Glutamatergic neuron (in vitro differentiated cells): ENCODE results near the gene RRBP1. TPM values are rescaled to one million over a fixed set of nuclear protein-coding genes. Genes with fewer than 3 reads are reported as not detected.
A peak's percentile ranks its signal among the peaks of the same experiment; 100 is the strongest.

Experiments used
- DNase-seq: peaks from one replicate; pipeline ENCODE4 v3.0.0; 2022
- H3K27ac Mint-ChIP-seq: one replicate; pipeline ENCODE4 v1.8.0; 2020; ENCODE audit warnings: mild to moderate bottlenecking, mixed read lengths, inconsistent platforms; ENCODE audit not compliant: unreplicated experiment
- H3K27me3 Mint-ChIP-seq: one replicate; pipeline ENCODE4 v1.8.0; 2020; ENCODE audit warnings: mild to moderate bottlenecking, moderate library complexity, mixed read lengths, inconsistent platforms; ENCODE audit not compliant: unreplicated experiment
- H3K36me3 Mint-ChIP-seq: one replicate; pipeline ENCODE4 v1.8.0; 2020; ENCODE audit warnings: mild to moderate bottlenecking, mixed read lengths, inconsistent platforms; ENCODE audit not compliant: unreplicated experiment
- H3K4me1 Mint-ChIP-seq: one replicate; pipeline ENCODE4 v1.8.0; 2020; ENCODE audit warnings: mild to moderate bottlenecking, low read depth, mixed read lengths, inconsistent platforms; ENCODE audit not compliant: unreplicated experiment
- H3K4me3 Mint-ChIP-seq: one replicate; pipeline ENCODE4 v1.8.0; 2020; ENCODE audit warnings: mild to moderate bottlenecking, mixed read lengths, inconsistent platforms; ENCODE audit not compliant: unreplicated experiment
- H3K9me3 Mint-ChIP-seq: one replicate; pipeline ENCODE4 v1.8.0; 2020; ENCODE audit warnings: mild to moderate bottlenecking, moderate library complexity, mixed read lengths, inconsistent platforms; ENCODE audit not compliant: unreplicated experiment
- CTCF ChIP-seq: fragments of 200-600 bp; sonication (generic); IDR thresholded peaks from one replicate; pipeline ENCODE4 v1.5.0; 2021; ENCODE audit not compliant: partially characterized antibody, unreplicated experiment
- total RNA-seq: library from RNA; stranded (reverse); fragmentation: NEBNext Ultra II Directional; extraction: Animal tissue kit (Norgen Biotek cat#: 25700); gene quantifications from one replicate; pipeline ENCODE4 v1.2.1, GENCODE V29; 2021; ENCODE audit not compliant: unreplicated experiment

Gene RRBP1
- total RNA-seq, 1 donor from 2014 or later: 63.3 TPM

GRCh38 chr20:17627101-17627955 is 54.7 kb downstream of the RRBP1 start:
- TF ChIP-seq CTCF: no peak
- no peak overlapping the region for H3K4me3 Mint-ChIP-seq
- H3K36me3 Mint-ChIP-seq: peaks cover 9% of the 10 kb centered on the region
- H3K9me3 Mint-ChIP-seq: peaks cover 15% of the 10 kb centered on the region
- H3K27ac Mint-ChIP-seq: no peak overlapping the region
- peaks cover 41% of the 10 kb centered on the region for H3K4me1 Mint-ChIP-seq
- peaks cover 15% of the 10 kb centered on the region for H3K27me3 Mint-ChIP-seq
- peak; percentile 13 for DNase-seq

- peak overlapping the region; percentile 43 for H3K4me3 Mint-ChIP-seq
- no peak for TF ChIP-seq CTCF
- H3K27ac Mint-ChIP-seq: peak overlapping the region; percentile 64
- peaks cover 9% of the 10 kb centered on the region for H3K36me3 Mint-ChIP-seq
- H3K27me3 Mint-ChIP-seq: peaks cover 14% of the 10 kb centered on the region
- peaks cover 15% of the 10 kb centered on the region for H3K9me3 Mint-ChIP-seq
- no peak for DNase-seq
- H3K4me1 Mint-ChIP-seq: peaks cover 36% of the 10 kb centered on the region
These were observed 55.6 kb downstream of the RRBP1 start for GRCh38 chr20:17626217-17627007.

- Mint-ChIP-seq H3K36me3 (peaks cover 9% of the 10 kb centered on the region), H3K4me1 (peaks cover 34% of the 10 kb centered on the region), H3K4me3 (peak overlapping the region; percentile 43), H3K9me3 (peaks cover 15% of the 10 kb centered on the region), H3K27ac (peak overlapping the region; percentile 77), H3K27me3 (peaks cover 14% of the 10 kb centered on the region)
- no peak for TF ChIP-seq CTCF
- peak; percentile 14 for DNase-seq
These were observed 56.6 kb downstream of the RRBP1 start for GRCh38 chr20:17625246-17626051.

- peak overlapping the region; percentile 28 for H3K27ac Mint-ChIP-seq
- TF ChIP-seq CTCF: no peak
- peaks cover 29% of the 10 kb centered on the region for H3K4me1 Mint-ChIP-seq
- peak; percentile 57 for DNase-seq
- H3K4me3 Mint-ChIP-seq: no peak overlapping the region
- H3K9me3 Mint-ChIP-seq: peaks cover 12% of the 10 kb centered on the region
- H3K36me3 Mint-ChIP-seq: peaks cover 5% of the 10 kb centered on the region
- peaks cover 10% of the 10 kb centered on the region for H3K27me3 Mint-ChIP-seq
These were observed 57.3 kb downstream of the RRBP1 start for GRCh38 chr20:17624551-17625245.
